ENCODE data around the gene TMEM129. TPM values are rescaled to one million over a fixed set of nuclear protein-coding genes. Genes with fewer than 3 reads are reported as not detected.
A peak's percentile ranks its signal among the peaks of the same experiment; 100 is the strongest.

Gene TMEM129
- 91.1 and 121 TPM in 2 replicates for total RNA-seq
- 55.1 TPM for polyA plus RNA-seq (2012)

- peak; percentile 97 for DNase-seq (ENCODE audit: low read depth)
Observed at GRCh38 chr4:1721003-1721665, at the start of gene TMEM129, which contains the start of gene TACC3. TMEM129 (minus strand) TSS chr4:1721323; CDS start chr4:1720837, 486 bp downstream. TACC3 (plus strand) TSS chr4:1721521; CDS start chr4:1723422, 1,901 bp downstream.

GRCh38 chr4:1770791-1771231 is 49.7 kb upstream of the TMEM129 start:
- no peak for DNase-seq (ENCODE audit: low read depth)

- no peak for DNase-seq (ENCODE audit: low read depth)
Observed at GRCh38 chr4:1770245-1770644, 49.1 kb upstream of the TMEM129 start.

GRCh38 chr4:1769692-1770091 is 48.6 kb upstream of the TMEM129 start:
- no peak for DNase-seq (ENCODE audit: low read depth)

GRCh38 chr4:1768367-1769034 is 47.4 kb upstream of the TMEM129 start:
- DNase-seq (ENCODE audit: low read depth), result no peak

- peak; percentile 47 for DNase-seq (ENCODE audit: low read depth)
Observed at GRCh38 chr4:1767770-1768366, 46.7 kb upstream of the TMEM129 start.

GRCh38 chr4:1767061-1767769 is 46.1 kb upstream of the TMEM129 start:
- DNase-seq (ENCODE audit: low read depth), result peak; percentile 23

GRCh38 chr4:1766106-1767060 is 45.3 kb upstream of the TMEM129 start:
- no peak for DNase-seq (ENCODE audit: low read depth)

GRCh38 chr4:1765409-1766072 is 44.4 kb upstream of the TMEM129 start:
- DNase-seq (ENCODE audit: low read depth), result no peak

- no peak for DNase-seq (ENCODE audit: low read depth)
Observed at GRCh38 chr4:1764670-1765069, 43.5 kb upstream of the TMEM129 start.

- DNase-seq (ENCODE audit: low read depth), result peak; percentile 65
Observed at GRCh38 chr4:1763550-1764080, 42.5 kb upstream of the TMEM129 start.

- no peak for DNase-seq (ENCODE audit: low read depth)
Observed at GRCh38 chr4:1763070-1763549, 42.0 kb upstream of the TMEM129 start.

GRCh38 chr4:1762264-1763010 is 41.3 kb upstream of the TMEM129 start:
- DNase-seq (ENCODE audit: low read depth), result no peak

GRCh38 chr4:1761130-1761689 is 40.1 kb upstream of the TMEM129 start:
- no peak for DNase-seq (ENCODE audit: low read depth)

- DNase-seq (ENCODE audit: low read depth), result no peak
Observed at GRCh38 chr4:1760521-1761071, 39.5 kb upstream of the TMEM129 start.

GRCh38 chr4:1759818-1760223 is 38.7 kb upstream of the TMEM129 start:
- DNase-seq (ENCODE audit: low read depth), result no peak

- DNase-seq (ENCODE audit: low read depth), result no peak
Observed at GRCh38 chr4:1759170-1759817, 38.2 kb upstream of the TMEM129 start.
